Astrocyte of the cerebellum (primary cell): Measurements from ENCODE around the gene PCDHB9.
"Not testable (repeated sequence)": the region's sequence is repeated elsewhere in the genome, so short reads cannot be mapped to it uniquely, and the experiment has no call there.

Experiments
- DNase-seq: peaks from one replicate; pipeline ENCODE4 v3.0.0-alpha.2; 2011; ENCODE audit warnings: low read depth
- H3K4me3 ChIP-seq: 2 replicates; pipeline ENCODE4 v1.5.1; 2011; ENCODE audit warnings: mild to moderate bottlenecking, low read depth, low read length, moderate library complexity
- CTCF ChIP-seq: IDR thresholded peaks from 2 replicates; pipeline ENCODE4 v1.5.1; 2012; ENCODE audit warnings: low read length, low read depth, moderate library complexity, mild to moderate bottlenecking; ENCODE audit errors: missing control alignments
- in situ Hi-C: cut with HindIII; loops from 2 replicates; pipeline ENCODE4 v1.10.0; 2017; ENCODE audit warnings: low sequenced_read_pairs

Gene PCDHB9

GRCh38 chr5:141192110-141192725 lies 5.3 kb downstream of the PCDHB9 start, which contains the start of gene PCDHB10:
Gene PCDHB10 (plus strand): TSS chr5:141192353. CDS start chr5:141192553, 200 bp downstream.
- no peak for TF ChIP-seq CTCF
- H3K4me3 ChIP-seq = no peak within 1 kb of the TSS
- in situ Hi-C loops = no loop called here
- DNase-seq = no peak

DNA sequence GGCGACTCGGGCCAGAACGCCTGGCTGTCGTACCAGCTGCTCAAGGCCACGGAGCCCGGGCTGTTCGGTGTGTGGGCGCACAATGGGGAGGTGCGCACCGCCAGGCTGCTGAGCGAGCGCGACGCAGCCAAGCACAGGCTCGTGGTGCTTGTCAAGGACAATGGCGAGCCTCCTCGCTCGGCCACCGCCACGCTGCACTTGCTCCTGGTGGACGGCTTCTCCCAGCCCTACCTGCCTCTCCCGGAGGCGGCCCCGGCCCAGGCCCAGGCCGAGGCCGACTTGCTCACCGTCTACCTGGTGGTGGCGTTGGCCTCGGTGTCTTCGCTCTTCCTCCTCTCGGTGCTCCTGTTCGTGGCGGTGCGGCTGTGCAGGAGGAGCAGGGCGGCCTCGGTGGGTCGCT lies 7.4 kb downstream of the PCDHB9 start:
- H3K4me3 ChIP-seq, in situ Hi-C loops, DNase-seq: not testable (repeated sequence)

- in situ Hi-C loops = no loop called here
- H3K4me3 ChIP-seq = no peak overlapping the region
- no peak for TF ChIP-seq CTCF
- no peak for DNase-seq
These were observed 9.4 kb downstream of the PCDHB9 start for GRCh38 chr5:141196363-141196762.

DNA sequence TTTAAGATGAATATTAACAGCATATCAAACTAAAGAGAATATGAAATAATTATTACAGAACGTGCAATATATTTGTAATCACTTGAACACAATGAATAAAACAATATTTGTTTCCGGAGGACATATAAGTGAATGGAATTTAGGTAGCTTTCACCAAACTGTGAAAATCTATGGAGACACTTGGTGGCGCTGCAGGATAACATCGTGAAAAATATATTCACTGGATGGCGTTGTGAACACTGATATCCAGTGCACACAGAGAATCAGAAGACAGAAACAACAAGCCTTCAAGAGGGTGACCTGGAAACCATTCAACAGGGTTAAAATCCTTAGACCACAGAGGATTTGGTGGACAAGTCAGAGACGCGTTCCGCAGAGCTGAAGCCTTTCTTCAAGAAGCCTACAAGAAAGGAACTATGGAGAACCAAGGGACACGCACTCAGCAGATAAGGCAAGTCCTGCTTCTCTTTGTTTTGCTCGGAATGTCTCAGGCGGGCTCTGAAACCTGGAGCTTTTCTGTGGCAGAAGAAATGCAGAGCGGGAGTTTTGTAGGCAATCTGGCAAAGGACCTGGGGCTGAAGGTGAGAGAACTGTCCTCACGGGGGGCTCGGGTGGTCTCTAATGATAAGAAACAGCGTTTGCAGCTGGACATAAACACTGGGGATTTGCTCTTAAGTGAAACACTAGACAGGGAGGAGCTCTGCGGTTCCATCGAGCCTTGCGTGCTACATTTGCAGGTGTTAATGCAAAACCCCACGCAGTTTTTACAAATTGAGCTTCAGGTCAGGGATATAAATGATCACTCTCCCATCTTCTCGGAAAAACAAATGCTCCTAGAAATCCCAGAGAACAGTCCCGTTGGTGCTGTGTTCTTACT lies 12.6 kb downstream of the PCDHB9 start, which contains the start of gene PCDHB11:
PCDHB11 (plus strand) TSS at position 269 of the 877 bp plus-strand sequence; CDS start at position 417, 148 bp downstream.
- in situ Hi-C loops = no loop called here
- H3K4me3 ChIP-seq = no peak within 1 kb of the TSS
- DNase-seq = no peak
- TF ChIP-seq CTCF = no peak

- H3K4me3 ChIP-seq, in situ Hi-C loops, DNase-seq: not testable (repeated sequence)
These were observed 14.2 kb downstream of the PCDHB9 start for GRCh38 chr5:141201126-141201525.

DNA sequence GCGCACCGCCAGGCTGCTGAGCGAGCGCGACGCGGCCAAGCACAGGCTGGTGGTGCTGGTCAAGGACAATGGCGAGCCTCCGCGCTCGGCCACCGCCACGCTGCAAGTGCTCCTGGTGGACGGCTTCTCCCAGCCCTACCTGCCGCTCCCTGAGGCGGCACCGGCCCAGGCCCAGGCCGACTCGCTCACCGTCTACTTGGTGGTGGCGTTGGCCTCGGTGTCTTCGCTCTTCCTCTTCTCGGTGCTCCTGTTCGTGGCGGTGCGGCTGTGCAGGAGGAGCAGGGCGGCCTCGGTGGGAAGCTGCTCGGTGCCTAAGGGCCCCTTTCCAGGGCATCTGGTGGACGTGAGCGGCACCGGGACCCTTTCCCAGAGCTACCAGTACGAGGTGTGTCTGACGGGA lies 14.7 kb downstream of the PCDHB9 start:
- DNase-seq, in situ Hi-C loops, H3K4me3 ChIP-seq: not testable (repeated sequence)

DNA sequence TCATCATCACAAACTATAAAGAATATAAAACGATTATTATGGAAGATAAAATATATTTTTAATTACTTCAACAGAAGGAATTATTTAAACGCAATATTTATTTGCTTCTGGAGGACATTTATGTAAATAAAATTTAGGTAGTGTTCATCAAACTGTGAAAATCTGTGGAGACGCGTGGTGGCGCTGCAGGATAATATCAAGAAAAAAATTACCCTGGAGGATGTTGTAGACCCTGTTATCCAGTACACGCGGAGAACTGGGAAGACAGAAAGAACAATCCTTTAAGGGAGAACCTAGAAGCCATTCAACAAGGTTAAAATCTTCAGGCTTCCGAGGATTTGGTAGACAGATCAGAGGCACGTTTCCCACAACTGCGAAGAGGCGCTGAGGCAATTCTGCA lies 21.5 kb downstream of the PCDHB9 start, which contains the start of gene PCDHB12:
PCDHB12 (plus strand) TSS at position 242 of the 400 bp plus-strand sequence. CDS start 189 bp downstream, outside the sequence.
- no peak for DNase-seq
- in situ Hi-C loops = no loop called here
- no peak within 1 kb of the TSS for H3K4me3 ChIP-seq
- TF ChIP-seq CTCF = no peak

GRCh38 chr5:141210281-141210680 lies 23.3 kb downstream of the PCDHB9 start:
- DNase-seq, in situ Hi-C loops, H3K4me3 ChIP-seq: not testable (repeated sequence)

DNA sequence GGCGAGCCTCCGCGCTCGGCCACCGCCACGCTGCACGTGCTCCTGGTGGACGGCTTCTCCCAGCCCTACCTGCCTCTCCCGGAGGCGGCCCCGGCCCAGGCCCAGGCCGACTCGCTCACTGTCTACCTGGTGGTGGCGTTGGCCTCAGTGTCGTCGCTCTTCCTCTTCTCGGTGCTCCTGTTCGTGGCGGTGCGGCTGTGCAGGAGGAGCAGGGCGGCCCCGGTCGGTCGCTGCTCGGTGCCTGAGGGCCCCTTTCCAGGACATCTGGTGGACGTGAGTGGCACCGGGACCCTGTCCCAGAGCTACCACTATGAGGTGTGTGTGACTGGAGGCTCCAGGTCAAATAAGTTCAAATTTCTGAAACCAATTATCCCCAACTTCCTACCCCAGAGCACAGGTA lies 23.9 kb downstream of the PCDHB9 start:
- DNase-seq, in situ Hi-C loops, H3K4me3 ChIP-seq: not testable (repeated sequence)

GRCh38 chr5:141213656-141214339 lies 26.8 kb downstream of the PCDHB9 start, which contains the start of gene PCDHB13:
Gene PCDHB13 (plus strand): TSS chr5:141213919. CDS start chr5:141214124, 205 bp downstream.
- DNase-seq, in situ Hi-C loops, H3K4me3 ChIP-seq: not testable (repeated sequence)

- DNase-seq, H3K4me3 ChIP-seq, in situ Hi-C loops: not testable (repeated sequence)
These were observed 27.6 kb downstream of the PCDHB9 start for GRCh38 chr5:141214583-141214982.

- in situ Hi-C loops, H3K4me3 ChIP-seq, DNase-seq: not testable (repeated sequence)
These were observed 28.5 kb downstream of the PCDHB9 start for GRCh38 chr5:141215504-141215903.
